K562 (cell line): ENCODE measurements around the gene UBE2L3. TPM values are rescaled to one million over a fixed set of nuclear protein-coding genes. Genes with fewer than 3 reads are reported as not detected.

Experiments
- ATAC-seq: fragments of 200-7000 bp; cut with Tn5 transposase; 3 replicates; pipeline ENCODE4 v1.9.1; 2020; ENCODE audit warnings: moderate library complexity
- BruUV-seq: library from RNA; stranded (reverse); fragments of 400-500 nt; replicated peaks from 2 replicates; lab custom pipeline; 2021; lab: Mats Ljungman, UMichigan
- CTCF ChIA-PET: fragments of 300-600 bp; formaldehyde crosslinking; extraction: SDS; loops from one replicate; lab custom pipeline; 2021; ENCODE audit warnings: low intra/inter-chr PET ratio; lab: Yijun Ruan, JAX
- POLR2A ChIA-PET: fragments of 300-600, 350-650 bp; sonication (Branson Sonifier 250); formaldehyde crosslinking; extraction: SDS; loops from one replicate; lab custom pipeline; 2021; ENCODE audit warnings: antibody characterized with exemption, inconsistent platforms; lab: Yijun Ruan, JAX
- DNase-seq, 4 experiments: peaks; one replicate each; pipeline versions ENCODE4 v3.0.0 to v3.0.0-alpha.2; 2011 to 2018; ENCODE audit warnings: low spot score in 3 of 4, mixed read lengths in 3 of 4; ENCODE audit errors: extremely low read depth in 1 of 4
- FAIRE-seq: peaks from 2 replicates; lab custom pipeline; 2011; peaks lifted over from hg19 to GRCh38; lab: Jason Lieb, UNC
- H2AFZ ChIP-seq: 2 replicates; pipeline ENCODE4 v1.6.0; 2011; ENCODE audit warnings: low read depth, low read length, control low read depth, inconsistent platforms
- H3K27ac ChIP-seq: fragments of 200-600 bp; 3 replicates; pipeline ENCODE4 v1.8.0; 2011; ENCODE audit warnings: low read depth, mild to moderate bottlenecking, control low read depth, inconsistent platforms, low read length, moderate library complexity, mixed read lengths; ENCODE audit errors: extremely low read depth
- H3K27me3 ChIP-seq, 2 experiments: fragments of 300-600 bp in 1 of 2; 2 replicates in 1 of 2; 3 replicates in 1 of 2; pipeline versions ENCODE4 v1.6.0 to v1.8.0; 2011; ENCODE audit warnings: inconsistent platforms in 2 of 2, low read length in 2 of 2, mild to moderate bottlenecking in 1 of 2, mixed read lengths in 1 of 2, moderate library complexity in 1 of 2; ENCODE audit not compliant: control insufficient read depth in 2 of 2, insufficient read depth in 2 of 2
- H3K36me3 ChIP-seq: fragments of 300-600 bp; 3 replicates; pipeline ENCODE4 v1.8.0; 2011; ENCODE audit warnings: mild to moderate bottlenecking, low read length, inconsistent platforms; ENCODE audit not compliant: control insufficient read depth, insufficient read depth
- H3K4me1 ChIP-seq, 2 experiments: fragments of 200-600 bp in 1 of 2; replicated peaks in 1 of 2; 2 replicates in 1 of 2; 3 replicates in 1 of 2; pipeline versions ENCODE4 v1.5.1 to v1.8.0; 2011; ENCODE audit warnings: inconsistent platforms in 2 of 2, low read length in 2 of 2, mild to moderate bottlenecking in 1 of 2, mixed read lengths in 1 of 2, moderate library complexity in 1 of 2; ENCODE audit not compliant: control insufficient read depth in 2 of 2, insufficient read depth in 2 of 2
- H3K4me2 ChIP-seq: 2 replicates; pipeline ENCODE4 v1.6.1; 2011; ENCODE audit warnings: low read length, control low read depth, inconsistent platforms, mixed read lengths; ENCODE audit not compliant: insufficient read depth
- H3K4me3 ChIP-seq: fragments of 200-600 bp; sonication (generic), shearing (Covaris generic); 2 replicates; pipeline ENCODE4 v1.5.1; 2016; ENCODE audit warnings: control low read depth, inconsistent platforms
- H3K79me2 ChIP-seq: fragments of 200-600 bp; 3 replicates; pipeline ENCODE4 v1.8.0; 2011; ENCODE audit warnings: low read length, inconsistent platforms; ENCODE audit not compliant: control insufficient read depth, insufficient read depth
- H3K9ac ChIP-seq, 2 experiments: 2 replicates each; pipeline versions ENCODE4 v1.6.0 to v1.6.1; 2011; ENCODE audit warnings: low read depth in 2 of 2, low read length in 2 of 2, control low read depth in 1 of 2, inconsistent platforms in 1 of 2, mild to moderate bottlenecking in 1 of 2, mixed read lengths in 1 of 2; ENCODE audit not compliant: insufficient read depth in 1 of 2
- H3K9me1 ChIP-seq: one replicate; pipeline ENCODE4 v1.6.0; 2011; ENCODE audit warnings: inconsistent platforms, mild to moderate bottlenecking, low read length, moderate library complexity; ENCODE audit not compliant: control insufficient read depth, insufficient read depth
- H3K9me3 ChIP-seq: replicated peaks from 2 replicates; pipeline ENCODE4 v1.5.1; 2011; ENCODE audit warnings: low read depth, low read length, inconsistent platforms; ENCODE audit not compliant: control insufficient read depth, insufficient read depth
- H4K20me1 ChIP-seq: replicated peaks from 2 replicates; pipeline ENCODE4 v1.6.1; 2011; ENCODE audit warnings: low read length, inconsistent platforms, mixed read lengths; ENCODE audit not compliant: control insufficient read depth, insufficient read depth
- DNMT1 ChIP-seq: fragments of 450-650 bp; IDR thresholded peaks from 2 replicates; pipeline ENCODE4 v1.6.1; 2016; ENCODE audit warnings: antibody characterized with exemption, mild to moderate bottlenecking
- GTF2F1 ChIP-seq: IDR thresholded peaks from 2 replicates; pipeline ENCODE4 v1.6.1; 2011; ENCODE audit warnings: low read depth, low read length, improper control_type of control experiment
- IRF2 ChIP-seq: sonication (generic); formaldehyde crosslinking; IDR thresholded peaks from 2 replicates; pipeline ENCODE4 v1.8.1; 2022; ENCODE audit warnings: mild to moderate bottlenecking, missing genetic modification reagents
- RFX5 ChIP-seq: IDR thresholded peaks from 2 replicates; pipeline ENCODE4 v1.6.1; 2011; ENCODE audit warnings: low read depth, mild to moderate bottlenecking, improper control_type of control experiment, low read length
- SMC3 ChIP-seq: conservative IDR thresholded peaks from 2 replicates; pipeline ENCODE4 v1.6.1; 2011; ENCODE audit warnings: low read depth, low read length, improper control_type of control experiment; ENCODE audit not compliant: insufficient read depth
- TBL1XR1 ChIP-seq, 2 experiments: IDR thresholded peaks; 2 replicates each; pipeline ENCODE4 v1.6.1; 2012; ENCODE audit warnings: improper control_type of control experiment in 2 of 2, low read length in 2 of 2, mild to moderate bottlenecking in 1 of 2
- XRCC3 ChIP-seq: fragments of 450-650 bp; IDR thresholded peaks from 2 replicates; pipeline ENCODE4 v1.6.1; 2017; ENCODE audit warnings: mild to moderate bottlenecking, moderate library complexity
- ZNF174 ChIP-seq: fragments of 250-450 bp; sonication (Bioruptor Pico); IDR thresholded peaks from 2 replicates; pipeline ENCODE4 v1.4.0; 2020; ENCODE audit warnings: mild to moderate bottlenecking
- ZNF778 ChIP-seq: fragments of 450-650 bp; formaldehyde crosslinking; IDR thresholded peaks from 2 replicates; pipeline ENCODE4 v1.4.0; 2020; ENCODE audit warnings: mild to moderate bottlenecking, moderate library complexity
- WGBS: fragments of 100-300 bp; shearing (Covaris generic); methylation state at CpG from one replicate; pipeline ENCODE4 v1.1.6; 2016; ENCODE audit warnings: low coverage, mixed read lengths; ENCODE audit not compliant: insufficient coverage; ENCODE audit errors: missing lambda C conversion rate; 5-methylcytosine and 5-hydroxymethylcytosine counted together
- in situ Hi-C: fragments of 300-500 bp; cut with MboI; formaldehyde crosslinking; loops from 4 replicates; pipeline ENCODE4 v1.15.0; 2018; ENCODE audit warnings: inconsistent platforms, mixed read lengths
- intact Hi-C: fragments of 100-400 bp; cut with micrococcal nuclease; formaldehyde crosslinking; loops from 2 replicates; pipeline ENCODE4 v1.14.2; 2022
- polyA plus RNA-seq, 8 experiments: library from polyadenylated mRNA; depleted of rRNA in 4 of 8; stranded (reverse) in 5 of 8; unstranded in 3 of 8; fragments of >200 nt; fragmentation: Nextera tagmentation in 2 of 8; fragmentation: Illumina TruSeq in 1 of 8; extraction: Ambion mirVana in 2 of 8; extraction: Trizol in 1 of 8; gene quantifications; 2 replicates each; pipeline versions ENCODE4 v1.2.1 to v1.2.3, GENCODE V29; 2011 to 2014; ENCODE audit warnings: inconsistent platforms in 1 of 8, missing spikeins in 1 of 8
- total RNA-seq, 7 experiments: library from RNA; depleted of rRNA in 6 of 7; stranded (reverse); fragments of >200 nt in 6 of 7; fragmentation: Illumina TruSeq in 2 of 7; extraction: Trizol in 2 of 7; gene quantifications; 2 replicates each; pipeline versions ENCODE4 v1.2.1 to v1.2.3, GENCODE V29; 2011 to 2021; ENCODE audit warnings: low replicate concordance in 1 of 7

The UBE2L3 gene
- total and polyA plus RNA-seq, 9 of the 15 experiments (the other 6 are each of a cell fraction or from before 2014, with no cell fraction given) = 215 to 625 (median 285) TPM

GRCh38 chr22:21632931-21633330 lies 65.4 kb downstream of the UBE2L3 start:
- peaks cover 16% of the 10 kb centered on the region for H3K36me3 ChIP-seq
- H3K9ac ChIP-seq = peak overlapping the region; percentile 31 to 79
- WGBS = 67% methylated on average over 18 of the region's 18 CpGs
- CTCF ChIA-PET = interaction anchor here (0.6 to 5.9 kb wide), 3 partner anchors 10 to 453 kb away, joined by 3 to 99 read pairs (median 3); partner anchors contain the start of gene SDF2L1
- H3K9me1 ChIP-seq = peaks cover 9% of the 10 kb centered on the region
- peaks cover 29% of the 10 kb centered on the region for H3K79me2 ChIP-seq
- peak overlapping the region; percentile 8 for H3K4me3 ChIP-seq
- peak overlapping the region; percentile 10 for H3K27ac ChIP-seq
- ATAC-seq = no peak
- intact Hi-C loops (loop anchor here (1.0 to 10.0 kb wide), 3 partner anchors 8 to 922 kb away; partner anchors contain the start of gene PRAME), in situ Hi-C loops (loop anchor here (25.0 kb wide), 1 partner anchor 496 kb away; no protein-coding TSS in a partner anchor)
- no peaks in the 10 kb centered on the region for H4K20me1 ChIP-seq
- TF ChIP-seq RFX5 (0 out of 2 replicates have a peak, but pooled peaks have one; percentile 3), IRF2 (CRISPR knock-in tag) (no peak), GTF2F1 (0 out of 2 replicates have a peak, but pooled peaks have one; percentile 0), DNMT1 (no peak)
- BruUV-seq = TSS peak; percentile 45
- H3K9me3 ChIP-seq = no peaks in the 10 kb centered on the region
- H3K27me3 ChIP-seq = no peaks in the 10 kb centered on the region
- no peak for DNase-seq
- FAIRE-seq = no peak
- peak overlapping the region; percentile 88 for H2AFZ ChIP-seq
- peaks cover 35 to 82% of the 10 kb centered on the region in 2 experiments for H3K4me1 ChIP-seq
- POLR2A ChIA-PET = interaction anchor here (0.6 to 76.8 kb wide), 13 partner anchors 13 to 1251 kb away, joined by 3 to 4622 read pairs (median 5); partner anchors contain the start of genes CCDC116, PPIL2, SDF2L1 and YDJC
- H3K4me2 ChIP-seq = peak overlapping the region; percentile 77

- no peak overlapping the region for H3K27ac ChIP-seq
- H3K4me3 ChIP-seq = no peak overlapping the region
- H3K9ac ChIP-seq = peak overlapping the region; percentile 31 to 79; a peak in 3 of 4 replicates
- ATAC-seq (no peak), FAIRE-seq (no peak), DNase-seq (peak in 1 of 4 experiments; percentile 46)
- no peaks in the 10 kb centered on the region for H3K27me3 ChIP-seq
- H3K4me1 ChIP-seq = peaks cover 31 to 78% of the 10 kb centered on the region in 2 experiments
- peak overlapping the region; percentile 77 for H3K4me2 ChIP-seq
- peaks cover 23% of the 10 kb centered on the region for H3K79me2 ChIP-seq
- CTCF ChIA-PET = no interaction called here
- H3K9me1 ChIP-seq = peaks cover 9% of the 10 kb centered on the region
- intact Hi-C loops (loop anchor here (10.0 kb wide), 1 partner anchor 921 kb away; the partner anchor contains the start of gene PRAME), in situ Hi-C loops (loop anchor here (25.0 kb wide), 1 partner anchor 496 kb away; no protein-coding TSS in a partner anchor)
- WGBS = 68% methylated on average over 4 of the region's 4 CpGs
- no peaks in the 10 kb centered on the region for H4K20me1 ChIP-seq
- TF ChIP-seq ZNF778 (CRISPR knock-in tag) = no peak
- TF ChIP-seq SMC3 = 0 out of 2 replicates have a peak, but pooled peaks have one; percentile 2
- peak in 1 of 2 experiments; percentile 75; a peak in 1 of 4 replicates for TF ChIP-seq TBL1XR1 (IDR thresholded peaks at IDR 0.05; ENCODE audit: low read length in 2 of 2)
- no peak for TF ChIP-seq XRCC3
- TF ChIP-seq ZNF174 (CRISPR knock-in tag) = no peak
- no peaks in the 10 kb centered on the region for H3K9me3 ChIP-seq
- POLR2A ChIA-PET = interaction anchor here (1.0 to 76.8 kb wide), 6 partner anchors 14 to 1509 kb away, joined by 4 to 4622 read pairs (median 9); partner anchors contain the start of genes CCDC116, PPIL2, SDF2L1 and YDJC
- BruUV-seq = no TSS peak
- H3K36me3 ChIP-seq = peaks cover 10% of the 10 kb centered on the region; the same call in 2 of the 3 replicates
- peak overlapping the region; percentile 88; the same call in 1 of the 2 replicates for H2AFZ ChIP-seq
Observed at GRCh38 chr22:21633481-21633880, 66.0 kb downstream of the UBE2L3 start.
